ENCODE measurements around the gene TTYH1. TPM values are rescaled to one million over a fixed set of nuclear protein-coding genes. Genes with fewer than 3 reads are reported as not detected.

TTYH1 gene
- total and polyA plus RNA-seq, 9 of the 15 experiments (the other 6 are each of a cell fraction or from before 2014, with no cell fraction given) = 0.08 TPM; not detected in 8

DNA sequence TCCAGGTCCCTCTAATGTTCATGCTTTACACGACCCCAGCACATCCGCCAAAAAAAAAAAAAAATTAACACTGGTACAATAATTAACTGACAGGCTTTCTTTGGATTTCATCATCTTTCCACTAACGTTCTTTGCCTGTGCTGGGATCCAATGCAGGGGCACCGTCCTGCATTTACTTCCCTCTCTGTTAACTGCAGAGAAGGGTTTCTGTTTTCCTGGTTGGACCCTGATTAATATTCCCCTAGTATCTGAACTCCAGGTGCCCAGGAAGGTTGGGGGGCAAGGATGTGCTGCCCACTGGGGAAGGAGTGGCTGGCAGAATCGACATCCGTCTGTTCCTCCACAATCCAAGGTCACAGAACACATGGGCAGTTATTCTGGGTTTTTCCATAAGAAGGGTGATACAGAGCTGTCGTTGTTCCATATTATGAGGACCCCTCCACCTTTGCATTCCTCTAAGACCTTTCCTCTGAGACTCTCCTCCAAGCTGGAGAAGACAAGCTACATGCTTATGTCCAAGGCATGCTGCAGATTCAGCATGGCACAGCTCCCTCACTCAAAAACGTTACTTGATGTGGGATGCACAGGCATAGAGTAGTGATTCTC, 46.1 kb upstream of the TTYH1 start (continued):
- TF ChIP-seq ZNF384 (IDR thresholded peaks at IDR 0.05; ENCODE audit: low read depth, low read length) = peak; percentile 70
- no peak for TF ChIP-seq KDM1A (IDR thresholded peaks at IDR 0.05)
- no peak for TF ChIP-seq E2F4 (CRISPR knock-in tag; IDR thresholded peaks at IDR 0.05; ENCODE audit: low read depth)
- no peak for TF ChIP-seq U2AF1 (optimal IDR thresholded peaks at IDR 0.05; ENCODE audit: low read depth, low read length)
- no peak for TF ChIP-seq ZNF232 (CRISPR knock-in tag; IDR thresholded peaks at IDR 0.05)
- TF ChIP-seq HMG20B (CRISPR knock-in tag; IDR thresholded peaks at IDR 0.05) = no peak
- no peak for TF ChIP-seq FOXA3 (CRISPR knock-in tag; conservative IDR thresholded peaks at IDR 0.05 in 1 of 2, IDR thresholded peaks at IDR 0.05 in 1 of 2)
- TF ChIP-seq, protein P1, sequence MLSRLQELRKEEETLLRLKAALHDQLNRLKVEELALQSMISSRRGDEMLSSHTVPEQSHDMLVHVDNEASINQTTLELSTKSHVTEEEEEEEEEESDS (CRISPR knock-in tag; IDR thresholded peaks at IDR 0.05) = no peak
- no peak for TF ChIP-seq MAX (CRISPR knock-in tag; IDR thresholded peaks at IDR 0.05)
- TF ChIP-seq RBM17 (IDR thresholded peaks at IDR 0.05; ENCODE audit: borderline replicate concordance, low read depth, low read length) = no peak
- TF ChIP-seq ZBTB40 (IDR thresholded peaks at IDR 0.05) = no peak
- TF ChIP-seq ZBTB40 (CRISPR knock-in tag; IDR thresholded peaks at IDR 0.05) = no peak
- TF ChIP-seq, protein P2, sequence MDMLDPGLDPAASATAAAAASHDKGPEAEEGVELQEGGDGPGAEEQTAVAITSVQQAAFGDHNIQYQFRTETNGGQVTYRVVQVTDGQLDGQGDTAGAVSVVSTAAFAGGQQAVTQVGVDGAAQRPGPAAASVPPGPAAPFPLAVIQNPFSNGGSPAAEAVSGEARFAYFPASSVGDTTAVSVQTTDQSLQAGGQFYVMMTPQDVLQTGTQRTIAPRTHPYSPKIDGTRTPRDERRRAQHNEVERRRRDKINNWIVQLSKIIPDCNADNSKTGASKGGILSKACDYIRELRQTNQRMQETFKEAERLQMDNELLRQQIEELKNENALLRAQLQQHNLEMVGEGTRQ (CRISPR knock-in tag; IDR thresholded peaks at IDR 0.05) = no peak
- TF ChIP-seq PTBP1 (IDR thresholded peaks at IDR 0.05; ENCODE audit: low read depth, low read length) = no peak
- no peak for TF ChIP-seq ETV6 (IDR thresholded peaks at IDR 0.05; ENCODE audit: borderline replicate concordance in 1 of 2, low read depth in 2 of 2, low read length in 1 of 2)
- TF ChIP-seq ETV6 (CRISPR knock-in tag; IDR thresholded peaks at IDR 0.05; ENCODE audit: borderline replicate concordance) = no peak

All from K562 (cell line).